HG02981 (cell line): ENCODE measurements around the gene CCDC61.

ENCODE experiments used
- ATAC-seq: cut with Tn5 transposase; IDR thresholded peaks from one replicate; pipeline ENCODE4 v1.9.1; 2021; ENCODE audit warnings: mild to moderate bottlenecking, moderate library complexity; ENCODE audit not compliant: unreplicated experiment

Gene CCDC61

GRCh38 chr19:46015687-46016425, 20.6 kb downstream of the CCDC61 start:
- no peak for ATAC-seq

GRCh38 chr19:46016426-46017094, 21.3 kb downstream of the CCDC61 start:
- ATAC-seq, result peak; percentile 58

GRCh38 chr19:46017095-46017429, 21.8 kb downstream of the CCDC61 start:
- ATAC-seq, result no peak

- ATAC-seq, result no peak
Observed at GRCh38 chr19:46017874-46018675, 22.8 kb downstream of the CCDC61 start.

- no peak for ATAC-seq
Observed at GRCh38 chr19:46018729-46019251, 23.5 kb downstream of the CCDC61 start.

GRCh38 chr19:46019270-46019669, 24.0 kb downstream of the CCDC61 start:
- ATAC-seq, result no peak

- ATAC-seq, result no peak
Observed at GRCh38 chr19:46020819-46021125, 25.5 kb downstream of the CCDC61 start.

- no peak for ATAC-seq
Observed at GRCh38 chr19:46021531-46022041, 26.3 kb downstream of the CCDC61 start.

GRCh38 chr19:46022061-46022430, 26.8 kb downstream of the CCDC61 start:
- no peak for ATAC-seq

- no peak for ATAC-seq
Observed at GRCh38 chr19:46022431-46023310, 27.4 kb downstream of the CCDC61 start, which contains the start of gene PGLYRP1. TSS of gene PGLYRP1 (minus strand) at chr19:46023053. CDS start at chr19:46023021, 32 bp downstream.

- ATAC-seq, result no peak
Observed at GRCh38 chr19:46023311-46023779, 28.1 kb downstream of the CCDC61 start.

GRCh38 chr19:46025835-46026234, 30.6 kb downstream of the CCDC61 start:
- no peak for ATAC-seq

GRCh38 chr19:46030812-46031550, 35.7 kb downstream of the CCDC61 start:
- ATAC-seq, result no peak

- no peak for ATAC-seq
Observed at GRCh38 chr19:46031781-46032596, 36.7 kb downstream of the CCDC61 start.

GRCh38 chr19:46032597-46033025, 37.3 kb downstream of the CCDC61 start:
- no peak for ATAC-seq

GRCh38 chr19:46033401-46033800, 38.1 kb downstream of the CCDC61 start:
- ATAC-seq, result no peak

GRCh38 chr19:46035546-46035945, 40.3 kb downstream of the CCDC61 start:
- no peak for ATAC-seq

- no peak for ATAC-seq
Observed at GRCh38 chr19:46035986-46036743, 40.9 kb downstream of the CCDC61 start.
